Activated T-helper 2 cell treated with anti-CD3 and anti-CD28 coated beads, Interferon-gamma antibody, Interleukin-2, Interleukin-4, amounts not matched to agents 10 μg/mL and 5 μg/mL and 100 μg/mL, durations not matched to agents 14 hours and 24 hours and 36 hours (primary cell): ENCODE measurements around the gene GLRA2. TPM values are rescaled to one million over a fixed set of nuclear protein-coding genes. Genes with fewer than 3 reads are reported as not detected.

Source experiments
- DNase-seq: peaks from one replicate; pipeline ENCODE4 v3.0.0; 2021; ENCODE audit warnings: low spot score
- H3K27ac Mint-ChIP-seq: one replicate; pipeline ENCODE4 v1.8.0; 2021; ENCODE audit warnings: mixed read lengths
- H3K27me3 Mint-ChIP-seq: one replicate; pipeline ENCODE4 v1.8.0; 2021; ENCODE audit warnings: low read depth, mixed read lengths
- H3K36me3 Mint-ChIP-seq: one replicate; pipeline ENCODE4 v1.8.0; 2021; ENCODE audit warnings: low read depth, mixed read lengths
- H3K4me1 Mint-ChIP-seq: one replicate; pipeline ENCODE4 v1.8.0; 2021; ENCODE audit warnings: low read depth, mixed read lengths
- H3K4me3 Mint-ChIP-seq: one replicate; pipeline ENCODE4 v1.8.0; 2021; ENCODE audit warnings: low read depth, mild to moderate bottlenecking, moderate library complexity, mixed read lengths
- H3K9me3 Mint-ChIP-seq: one replicate; pipeline ENCODE4 v1.8.0; 2021; ENCODE audit warnings: mixed read lengths
- intact Hi-C: fragments of 100-400 bp; cut with micrococcal nuclease; formaldehyde crosslinking; loops from one replicate; pipeline ENCODE4 v1.15.1; 2023
- total RNA-seq: library from RNA; stranded (reverse); gene quantifications from 2 replicates; pipeline ENCODE4 v1.2.3, GENCODE V29; 2022

The GLRA2 gene
- total RNA-seq, 1 donor from 2014 or later, result not detected

- no peaks in the 10 kb centered on the region for H3K36me3 Mint-ChIP-seq
- intact Hi-C loops, result no loop called here
- no peaks in the 10 kb centered on the region for H3K27me3 Mint-ChIP-seq
- H3K27ac Mint-ChIP-seq, result no peak overlapping the region
- H3K4me3 Mint-ChIP-seq, result no peak overlapping the region
- no peak for DNase-seq
- peaks cover 8% of the 10 kb centered on the region for H3K9me3 Mint-ChIP-seq
- no peaks in the 10 kb centered on the region for H3K4me1 Mint-ChIP-seq
Observed at GRCh38 chrX:14775416-14775815, 246.1 kb downstream of the GLRA2 start.

- no peaks in the 10 kb centered on the region for H3K27me3 Mint-ChIP-seq
- intact Hi-C loops, result no loop called here
- H3K9me3 Mint-ChIP-seq, result no peaks in the 10 kb centered on the region
Observed at GRCh38 chrX:14776901-14777300, 247.6 kb downstream of the GLRA2 start.

GRCh38 chrX:14777525-14777924 is 248.2 kb downstream of the GLRA2 start:
- H3K36me3 Mint-ChIP-seq, result no peaks in the 10 kb centered on the region
- no peak overlapping the region for H3K27ac Mint-ChIP-seq

More at GRCh38 chrX:14776901-14777300, 247.6 kb downstream of the GLRA2 start:
- Mint-ChIP-seq H3K4me3 (no peak overlapping the region), H3K27ac (no peak overlapping the region), H3K36me3 (no peaks in the 10 kb centered on the region), H3K4me1 (no peaks in the 10 kb centered on the region)
- no peak for DNase-seq

GRCh38 chrX:14779580-14779979 is 250.2 kb downstream of the GLRA2 start:
- intact Hi-C loops, result no loop called here
- H3K27ac Mint-ChIP-seq, result no peak overlapping the region
- no peaks in the 10 kb centered on the region for H3K4me1 Mint-ChIP-seq
- H3K27me3 Mint-ChIP-seq, result no peaks in the 10 kb centered on the region
- DNase-seq, result no peak
- H3K9me3 Mint-ChIP-seq, result no peaks in the 10 kb centered on the region
- H3K4me3 Mint-ChIP-seq, result no peak overlapping the region
- no peaks in the 10 kb centered on the region for H3K36me3 Mint-ChIP-seq

More at GRCh38 chrX:14777525-14777924, 248.2 kb downstream of the GLRA2 start:
- H3K4me1 Mint-ChIP-seq, result no peaks in the 10 kb centered on the region
- DNase-seq, result no peak
- H3K9me3 Mint-ChIP-seq, result no peaks in the 10 kb centered on the region
- H3K27me3 Mint-ChIP-seq, result no peaks in the 10 kb centered on the region
- intact Hi-C loops, result no loop called here
- H3K4me3 Mint-ChIP-seq, result no peak overlapping the region
